Immature natural killer cell (primary cell): ENCODE data around the gene AZU1. TPM values are rescaled to one million over a fixed set of nuclear protein-coding genes. Genes with fewer than 3 reads are reported as not detected.

ENCODE experiments used
- DNase-seq, 3 donors: peaks; one replicate each; pipeline ENCODE4 v3.0.0; 2022; ENCODE audit warnings: mixed read lengths in 1 of 3
- H3K27ac Mint-ChIP-seq, 6 donors: one replicate each; pipeline ENCODE4 v1.8.0; 2020; ENCODE audit warnings: mixed read lengths in 6 of 6, mild to moderate bottlenecking in 5 of 6, inconsistent platforms in 4 of 6, moderate library complexity in 3 of 6
- H3K27me3 Mint-ChIP-seq, 3 donors: one replicate each; pipeline ENCODE4 v1.8.0; 2020 to 2021; ENCODE audit warnings: low read depth in 3 of 3, mild to moderate bottlenecking in 3 of 3, mixed read lengths in 3 of 3, moderate library complexity in 3 of 3, inconsistent platforms in 1 of 3
- H3K36me3 Mint-ChIP-seq, 3 donors: one replicate each; pipeline ENCODE4 v1.8.0; 2020; ENCODE audit warnings: mixed read lengths in 3 of 3, inconsistent platforms in 2 of 3, mild to moderate bottlenecking in 2 of 3
- H3K4me1 Mint-ChIP-seq, 2 donors: one replicate each; pipeline ENCODE4 v1.8.0; 2020; ENCODE audit warnings: inconsistent platforms in 2 of 2, mild to moderate bottlenecking in 2 of 2, mixed read lengths in 2 of 2, moderate library complexity in 1 of 2
- H3K4me3 Mint-ChIP-seq, 5 donors: one replicate each; pipeline ENCODE4 v1.8.0; 2020; ENCODE audit warnings: mild to moderate bottlenecking in 5 of 5, mixed read lengths in 5 of 5, inconsistent platforms in 3 of 5, moderate library complexity in 3 of 5
- H3K9me3 Mint-ChIP-seq, 6 donors: one replicate each; pipeline ENCODE4 v1.8.0; 2020; ENCODE audit warnings: mild to moderate bottlenecking in 6 of 6, mixed read lengths in 6 of 6, inconsistent platforms in 4 of 6, moderate library complexity in 3 of 6
- polyA plus RNA-seq, 3 donors: library from polyadenylated mRNA; unstranded; fragments of 300-500 nt; fragmentation: Illumina TruSeq; gene quantifications; one replicate each; pipeline ENCODE4 v1.2.3, GENCODE V29; 2021

Gene AZU1
- polyA plus RNA-seq, 3 donors from 2014 or later = not detected

DNA sequence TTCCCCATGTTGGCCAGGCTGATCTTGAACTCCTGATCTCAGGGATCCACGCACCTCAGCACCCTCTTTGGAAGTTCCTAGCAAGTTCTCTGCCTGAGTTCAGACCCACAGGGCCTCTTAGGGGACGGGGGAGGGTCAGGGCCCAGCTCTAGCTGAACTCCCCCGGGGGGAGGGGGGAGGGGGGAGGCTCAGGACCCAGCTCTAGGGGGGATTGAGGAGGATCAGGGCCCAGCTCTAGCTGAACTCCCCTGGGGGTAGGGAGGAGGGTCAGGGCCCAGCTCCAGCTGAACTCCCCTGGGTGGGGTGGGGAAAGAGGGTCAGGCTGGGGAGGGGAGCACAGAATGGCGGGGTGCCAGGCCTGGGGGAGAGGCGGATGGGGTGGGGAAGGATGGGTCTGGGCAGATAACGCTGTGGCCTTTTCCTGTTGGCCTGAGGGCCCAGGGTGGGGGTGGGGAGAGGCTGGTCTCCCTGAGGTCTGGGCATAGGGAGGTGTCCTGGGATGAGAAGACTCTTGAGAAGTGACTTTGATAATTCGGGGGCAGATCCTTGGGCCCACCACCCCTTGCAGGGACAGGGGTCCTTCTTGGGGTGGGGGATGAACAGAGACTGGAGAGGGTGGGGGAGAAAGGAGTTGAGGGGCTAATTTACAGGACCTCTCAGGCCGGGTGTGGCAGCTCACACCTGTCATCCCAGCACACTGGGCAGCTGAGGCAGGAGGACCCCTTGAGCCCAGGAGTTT, 35.9 kb upstream of the AZU1 start:
- DNase-seq = no peak
- no peak overlapping the region for H3K27ac Mint-ChIP-seq
- H3K4me1 Mint-ChIP-seq = peaks cover 2 to 3% of the 10 kb centered on the region in 2 donors
- H3K36me3 Mint-ChIP-seq = no peaks in the 10 kb centered on the region
- H3K9me3 Mint-ChIP-seq = no peaks in the 10 kb centered on the region
- no peak overlapping the region for H3K4me3 Mint-ChIP-seq
- peaks cover 0 to 6% (median 6%) of the 10 kb centered on the region in 3 donors for H3K27me3 Mint-ChIP-seq

DNA sequence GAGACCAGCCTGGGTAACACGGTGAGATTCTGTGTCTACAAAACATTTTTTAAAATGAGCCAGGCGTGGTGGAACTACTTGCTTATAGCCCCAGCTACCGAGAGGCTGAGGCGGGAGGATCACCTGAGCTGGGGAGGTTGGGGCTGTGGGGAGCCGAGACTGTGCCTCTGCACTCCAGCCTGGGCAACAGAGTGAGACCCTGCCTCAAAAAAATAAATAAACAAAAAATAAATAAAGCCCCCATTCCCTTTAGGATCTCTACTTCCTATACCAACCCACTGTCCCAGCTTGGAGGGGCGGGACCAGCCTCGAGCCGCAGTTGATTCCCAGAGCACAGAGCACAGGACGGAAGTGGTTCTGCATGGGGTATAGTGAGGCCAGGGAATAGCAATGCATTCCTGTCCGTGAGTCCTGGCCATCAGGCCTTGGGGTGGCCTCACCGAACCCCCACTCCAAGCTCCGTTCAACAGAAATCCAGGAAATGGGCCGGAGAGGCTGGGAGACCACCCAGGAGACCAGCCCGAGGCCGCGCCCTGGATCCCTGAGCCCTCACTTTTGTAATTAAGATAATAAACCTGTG, 35.2 kb upstream of the AZU1 start:
- Mint-ChIP-seq H3K9me3 (no peaks in the 10 kb centered on the region), H3K4me3 (no peak overlapping the region), H3K4me1 (peaks cover 4 to 6% of the 10 kb centered on the region in 2 donors), H3K27me3 (peaks cover 3 to 12% (median 9%) of the 10 kb centered on the region in 3 donors), H3K27ac (no peak overlapping the region), H3K36me3 (no peaks in the 10 kb centered on the region)
- no peak for DNase-seq

DNA sequence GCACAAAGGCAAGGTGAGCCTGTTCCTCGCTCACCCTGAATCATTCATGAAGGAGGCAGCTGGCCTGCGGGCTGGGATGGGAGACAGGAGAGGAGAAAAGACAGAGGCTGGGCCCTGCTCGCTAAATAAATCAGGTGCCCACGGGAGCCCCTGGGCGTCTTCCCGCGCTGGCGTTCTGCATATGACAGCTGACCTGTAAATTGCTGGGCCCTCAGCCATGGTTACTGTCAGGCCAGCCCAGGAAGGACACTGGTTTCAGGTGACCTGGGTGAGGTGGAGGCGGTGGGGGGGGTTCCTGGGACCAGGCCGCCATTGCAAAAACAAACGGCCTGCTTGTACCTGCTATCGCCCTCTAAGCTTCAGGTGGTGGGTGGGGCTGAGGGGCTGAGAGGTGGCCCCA, 33.8 kb upstream of the AZU1 start:
- Mint-ChIP-seq H3K36me3 (no peaks in the 10 kb centered on the region), H3K4me3 (peak overlapping the region in 1 of 5 donors; percentile 29), H3K27me3 (peaks cover 5 to 17% (median 14%) of the 10 kb centered on the region in 3 donors), H3K27ac (no peak overlapping the region), H3K9me3 (no peaks in the 10 kb centered on the region), H3K4me1 (peaks cover 7 to 9% of the 10 kb centered on the region in 2 donors)
- DNase-seq = no peak

DNA sequence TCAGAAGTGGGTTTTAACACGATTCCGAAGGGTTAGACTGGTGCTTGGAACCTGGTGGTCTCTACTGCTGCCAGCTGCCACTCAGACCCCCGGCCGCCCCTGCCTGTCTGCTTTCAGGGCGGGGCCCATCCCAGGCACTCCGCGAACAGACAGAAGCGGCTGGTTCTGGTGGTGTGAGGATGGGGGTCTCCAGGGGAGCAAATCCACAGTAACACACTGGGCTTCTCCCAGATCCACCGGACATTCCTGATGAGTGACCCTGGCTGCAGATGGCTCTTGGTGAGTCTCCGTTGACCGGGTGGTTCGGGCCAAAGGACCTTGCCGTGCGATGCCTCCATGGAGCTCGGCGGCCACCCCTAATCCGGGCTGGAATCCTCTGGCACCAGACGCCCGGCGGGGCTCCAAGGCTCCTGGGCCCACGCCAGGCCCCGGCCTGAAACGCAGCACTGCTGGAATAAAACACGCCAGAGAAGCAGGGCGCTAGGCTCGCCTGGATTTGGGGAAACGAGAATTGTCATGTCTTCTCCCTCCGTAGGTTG, 32.5 kb upstream of the AZU1 start:
- Mint-ChIP-seq H3K4me1 (peaks cover 20 to 22% of the 10 kb centered on the region in 2 donors), H3K27ac (no peak overlapping the region), H3K9me3 (no peaks in the 10 kb centered on the region), H3K4me3 (no peak overlapping the region), H3K36me3 (no peaks in the 10 kb centered on the region), H3K27me3 (peaks cover 10 to 23% (median 17%) of the 10 kb centered on the region in 3 donors)
- DNase-seq = no peak

DNA sequence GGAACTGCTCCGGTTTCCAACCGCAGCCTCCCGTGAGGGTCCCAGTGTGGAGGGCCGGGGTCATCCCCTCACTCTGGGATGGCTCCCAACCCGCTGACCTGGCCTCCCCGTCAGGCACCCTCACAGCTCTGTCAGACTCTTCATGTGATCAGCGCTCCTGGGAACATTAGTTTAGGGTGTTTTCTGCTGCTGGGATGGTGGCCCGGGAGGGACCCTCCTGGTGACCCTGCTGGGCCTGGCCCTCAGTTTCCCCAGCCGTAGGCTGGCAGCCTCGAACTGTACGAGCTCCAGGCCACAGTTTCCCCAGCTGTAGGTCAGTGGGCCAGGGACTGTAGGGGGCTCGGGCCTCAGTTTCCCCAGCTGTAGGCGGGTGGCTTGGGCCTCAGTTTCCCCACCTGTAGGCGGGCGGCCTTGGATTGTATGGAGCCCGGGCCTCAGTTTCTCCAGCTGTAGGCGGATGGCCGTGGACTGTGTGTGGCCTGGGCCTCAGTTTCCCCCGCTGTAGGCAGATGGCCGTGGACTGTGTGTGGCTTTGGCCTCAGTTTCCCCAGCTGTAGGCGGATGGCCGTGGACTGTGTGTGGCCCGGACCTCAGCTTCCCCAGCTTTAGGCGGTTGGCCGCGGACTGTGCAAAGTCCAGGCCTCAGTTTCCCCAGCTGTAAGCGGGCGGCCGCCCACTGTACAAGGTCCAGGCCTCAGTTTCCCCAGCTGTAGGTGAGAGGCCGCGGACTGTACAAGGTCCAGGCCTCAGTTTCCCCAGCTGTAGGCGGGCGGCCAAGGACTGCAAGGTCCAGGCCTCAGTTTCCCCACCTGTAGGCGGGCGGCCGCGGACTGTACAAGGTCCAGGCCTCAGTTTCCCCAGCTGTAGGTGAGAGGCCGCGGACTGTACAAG, 31.7 kb upstream of the AZU1 start:
- peak overlapping the region in 1 of 5 donors; percentile 17 for H3K4me3 Mint-ChIP-seq
- no peaks in the 10 kb centered on the region for H3K9me3 Mint-ChIP-seq

DNA sequence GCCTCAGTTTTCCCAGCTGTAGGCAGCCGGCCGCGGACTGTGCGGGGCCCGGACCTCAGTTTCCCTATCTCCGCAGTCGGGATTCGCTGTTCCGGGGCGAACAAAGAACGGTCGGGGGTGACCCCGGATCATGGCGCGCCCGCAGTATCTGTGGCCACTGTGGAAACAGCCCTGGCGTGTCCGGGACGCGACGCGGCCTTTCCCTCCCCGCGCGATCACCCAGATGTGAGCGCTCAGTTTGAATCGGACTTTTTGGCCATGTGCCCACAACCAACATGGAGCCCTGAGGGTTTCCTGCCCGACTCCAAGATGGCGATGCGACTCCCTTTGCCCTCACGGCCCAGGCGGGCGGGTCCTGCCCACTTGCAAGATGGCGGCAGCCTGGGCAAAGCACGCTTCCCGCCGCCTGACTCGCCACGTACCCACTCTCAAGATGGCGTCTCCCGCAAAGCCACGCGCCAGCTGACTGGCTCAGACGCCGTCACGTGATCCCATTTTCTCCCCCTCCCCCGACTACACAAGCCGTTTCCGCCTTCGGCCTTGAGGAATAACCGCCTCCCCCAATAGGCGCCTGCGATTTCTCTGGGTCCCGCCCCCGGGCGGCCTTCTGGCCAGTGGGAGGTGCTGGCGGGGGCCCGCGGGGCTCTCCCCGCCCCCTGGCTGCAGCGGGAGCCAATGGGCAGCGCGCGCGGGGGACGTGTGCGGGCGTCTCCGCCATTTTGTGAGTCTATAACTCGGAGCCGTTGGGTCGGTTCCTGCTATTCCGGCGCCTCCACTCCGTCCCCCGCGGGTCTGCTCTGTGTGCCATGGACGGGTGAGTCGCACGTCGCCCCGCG, 30.7 kb upstream of the AZU1 start, which contains the start of gene PTBP1:
Gene PTBP1, plus strand, starts transcription at position 761 of the 836 bp plus-strand sequence. Its CDS starts 46 bp downstream, at position 807.
- Mint-ChIP-seq H3K4me3 (peak within 1 kb of the TSS; percentile 91 to 97 (median 95)), H3K9me3 (no peaks in the 10 kb centered on the region), H3K4me1 (peaks cover 34 to 39% of the 10 kb centered on the region in 2 donors), H3K27me3 (peaks cover 10 to 26% (median 25%) of the 10 kb centered on the region in 3 donors), H3K36me3 (peaks cover 0 to 3% (median 0%) of the 10 kb centered on the region in 3 donors), H3K27ac (peak within 1 kb of the TSS; percentile 79 to 93 (median 90))
- peak; percentile 100 for DNase-seq

More for the DNA sequence above, 31.7 kb upstream of the AZU1 start:
- Mint-ChIP-seq H3K27me3 (peaks cover 10 to 23% (median 22%) of the 10 kb centered on the region in 3 donors), H3K36me3 (peaks cover 0 to 3% (median 0%) of the 10 kb centered on the region in 3 donors), H3K4me1 (peaks cover 26 to 29% of the 10 kb centered on the region in 2 donors), H3K27ac (no peak overlapping the region)
- DNase-seq = no peak

DNA sequence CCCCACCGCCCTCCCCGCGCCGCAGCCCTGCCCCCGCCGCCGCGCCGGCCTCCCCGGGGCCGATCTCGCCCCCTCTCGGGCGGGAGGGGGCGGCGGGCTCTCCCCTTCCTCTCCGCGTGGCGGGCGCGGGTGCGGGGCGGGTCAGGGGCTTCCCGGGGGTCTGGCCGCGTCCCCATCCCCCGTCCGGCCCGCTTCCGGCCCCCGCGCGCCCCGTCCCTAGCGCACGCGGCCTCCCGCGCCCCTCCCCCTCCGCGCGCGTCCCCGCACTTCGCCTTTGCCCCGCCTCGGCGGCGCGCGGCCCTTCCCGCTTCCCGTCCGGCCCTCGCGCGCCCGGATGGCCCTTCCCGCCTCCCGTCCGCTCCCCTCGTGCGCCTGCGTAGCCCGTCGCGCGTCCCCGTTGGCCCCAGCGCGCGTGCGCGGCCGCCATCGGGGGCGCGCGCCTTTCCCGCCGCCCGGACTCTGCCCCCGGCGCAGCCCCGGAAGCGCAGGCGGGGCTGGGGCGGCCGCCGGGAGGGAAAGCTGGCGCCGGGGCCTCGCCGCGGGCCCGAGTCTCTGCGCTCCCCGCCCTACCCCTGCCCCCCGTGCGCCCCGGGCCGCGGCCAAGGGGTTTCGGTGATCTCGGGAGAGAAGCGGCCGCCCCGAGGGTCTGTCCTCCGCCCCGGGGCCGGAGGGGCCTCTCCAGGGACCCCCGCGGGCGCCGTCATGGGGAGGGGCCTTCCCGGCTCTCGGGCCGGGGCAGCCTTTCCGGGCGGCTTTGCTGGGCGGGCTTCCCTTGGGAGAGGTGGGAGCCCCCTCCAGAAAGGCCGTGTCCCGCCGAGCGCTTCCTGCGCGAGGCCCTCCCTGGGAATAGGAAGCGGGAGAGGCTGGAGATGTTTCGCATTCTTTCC, 29.9 kb upstream of the AZU1 start:
- H3K27me3 Mint-ChIP-seq = peaks cover 15 to 28% (median 27%) of the 10 kb centered on the region in 3 donors
- H3K36me3 Mint-ChIP-seq = peaks cover 0 to 3% (median 0%) of the 10 kb centered on the region in 3 donors
- H3K9me3 Mint-ChIP-seq = no peaks in the 10 kb centered on the region
- H3K27ac Mint-ChIP-seq = peak overlapping the region; percentile 79 to 93 (median 84)
- peak overlapping the region; percentile 90 to 95 (median 92) for H3K4me3 Mint-ChIP-seq
- H3K4me1 Mint-ChIP-seq = peaks cover 43 to 47% of the 10 kb centered on the region in 2 donors
- DNase-seq = peak; percentile 87 to 92 (median 91)

DNA sequence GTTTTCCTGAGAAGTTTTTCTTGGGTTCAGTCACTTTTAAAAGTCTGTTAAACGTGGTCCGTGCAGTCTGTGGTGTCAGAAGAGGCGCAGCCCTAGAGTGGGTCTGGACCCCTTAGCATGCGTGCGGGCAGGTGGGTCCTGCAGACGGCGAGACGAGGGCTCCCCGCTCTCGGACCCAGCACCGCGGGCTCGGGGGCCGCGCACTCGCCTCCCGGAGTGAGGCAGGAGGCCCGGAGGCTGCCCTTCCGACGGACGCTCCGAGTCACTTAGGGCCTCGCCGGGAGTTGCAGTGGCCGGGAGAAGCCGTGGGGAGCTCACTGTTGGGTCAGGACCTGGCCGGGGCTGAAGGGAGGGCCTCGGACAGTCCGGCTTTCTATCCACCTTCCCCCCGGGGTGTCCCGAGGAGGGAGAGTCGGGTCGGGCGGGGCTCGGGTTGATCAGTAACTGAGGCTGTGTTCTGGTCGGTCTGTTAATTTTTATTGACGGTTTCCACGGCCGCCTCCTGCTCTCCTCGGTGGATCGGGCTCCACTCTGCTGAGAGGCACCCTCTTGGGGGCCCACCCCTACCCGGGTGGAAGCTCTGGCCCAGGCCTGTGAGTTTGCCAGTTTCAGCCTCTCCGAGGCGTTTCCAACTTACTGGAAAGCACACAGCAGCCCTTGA, 29.1 kb upstream of the AZU1 start:
- Mint-ChIP-seq H3K9me3 (no peaks in the 10 kb centered on the region), H3K4me1 (peaks cover 46 to 54% of the 10 kb centered on the region in 2 donors), H3K4me3 (peak overlapping the region; percentile 88 to 92 (median 89)), H3K27ac (peak overlapping the region; percentile 79 to 93 (median 90)), H3K36me3 (peaks cover 0 to 4% (median 0%) of the 10 kb centered on the region in 3 donors), H3K27me3 (peaks cover 17 to 29% (median 29%) of the 10 kb centered on the region in 3 donors)
- no peak for DNase-seq

DNA sequence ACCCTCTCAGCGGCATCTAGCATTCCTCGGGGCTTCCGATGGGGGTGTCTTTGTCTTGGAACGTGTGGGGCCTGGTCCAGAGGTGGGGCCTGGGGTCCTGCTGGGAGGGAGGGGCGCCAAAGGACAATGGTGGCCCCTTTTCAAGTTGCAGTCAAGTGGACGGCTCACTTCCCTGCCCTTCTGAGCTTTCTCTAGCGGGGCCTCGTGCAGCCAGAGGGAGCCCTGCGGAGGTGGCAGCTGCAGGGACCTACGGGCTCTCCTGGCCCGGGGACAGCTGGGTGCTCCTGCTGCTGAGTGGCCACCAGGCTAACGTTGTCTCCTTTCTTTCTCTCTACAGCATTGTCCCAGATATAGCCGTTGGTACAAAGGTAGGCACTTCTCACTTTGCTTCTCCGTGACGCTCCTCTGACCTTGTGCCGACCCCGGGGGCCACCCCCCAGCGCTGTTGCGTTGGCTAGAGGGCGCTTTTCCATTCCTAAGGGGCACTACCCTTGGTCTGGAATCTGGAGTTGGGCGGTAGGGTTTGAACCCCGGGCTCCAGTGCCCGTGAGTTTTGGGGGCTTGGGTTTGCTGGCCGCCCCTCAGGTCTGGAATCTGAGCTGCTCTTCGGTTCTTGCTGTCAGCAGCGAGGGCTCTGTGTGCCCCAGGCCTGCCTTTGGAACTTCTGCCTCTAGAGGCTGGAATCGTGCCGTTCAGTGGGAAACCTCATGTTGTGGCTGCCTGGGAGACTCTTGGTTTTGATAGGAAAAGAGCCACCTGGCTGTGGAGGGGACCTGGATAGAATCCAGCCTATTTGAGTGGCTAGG, 28.4 kb upstream of the AZU1 start:
- Mint-ChIP-seq H3K4me3 (peak overlapping the region; percentile 85 to 92 (median 89)), H3K36me3 (peaks cover 0 to 7% (median 0%) of the 10 kb centered on the region in 3 donors), H3K4me1 (peaks cover 47 to 57% of the 10 kb centered on the region in 2 donors), H3K27me3 (peaks cover 22 to 32% (median 30%) of the 10 kb centered on the region in 3 donors), H3K27ac (peak overlapping the region; percentile 79 to 92 (median 86)), H3K9me3 (no peaks in the 10 kb centered on the region)
- DNase-seq = no peak

DNA sequence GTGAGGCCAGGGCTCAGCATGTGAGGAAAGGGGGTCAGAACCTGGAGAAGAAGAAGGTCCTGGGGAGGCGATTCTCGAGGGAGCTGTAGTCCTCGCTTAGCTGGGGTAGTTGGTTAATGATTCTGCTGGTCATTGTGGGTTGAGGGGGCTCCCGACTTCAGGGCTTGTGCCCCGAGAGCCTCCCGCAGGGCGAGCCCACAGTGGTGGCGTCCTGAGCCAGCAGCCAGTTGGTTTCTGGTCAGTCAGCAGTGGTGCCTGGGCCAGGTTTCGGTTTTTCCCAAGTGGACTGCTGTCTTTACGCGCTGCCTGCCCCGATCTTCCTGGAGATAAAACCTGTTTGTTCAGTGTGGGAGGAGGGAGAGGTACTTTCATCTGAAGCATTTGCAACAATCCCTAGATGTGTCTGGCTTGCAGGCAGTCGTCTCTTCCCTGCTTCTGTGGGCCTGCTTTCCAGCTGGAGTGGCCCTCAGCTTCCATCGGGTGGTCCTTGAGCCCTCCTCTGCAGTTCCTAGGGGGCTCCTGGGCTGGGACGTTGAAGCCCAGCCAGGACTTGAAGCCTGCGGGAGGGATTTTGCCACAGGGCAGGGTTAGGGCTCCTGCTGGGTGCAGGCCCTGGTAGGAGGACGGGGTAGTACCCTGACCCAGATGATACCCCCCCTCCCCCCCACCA, 27.1 kb upstream of the AZU1 start:
- H3K36me3 Mint-ChIP-seq = peaks cover 0 to 7% (median 0%) of the 10 kb centered on the region in 3 donors
- no peak for DNase-seq
- H3K27me3 Mint-ChIP-seq = peaks cover 24 to 32% (median 32%) of the 10 kb centered on the region in 3 donors
- peak overlapping the region; percentile 63 to 89 (median 66) for H3K4me3 Mint-ChIP-seq
- no peaks in the 10 kb centered on the region for H3K9me3 Mint-ChIP-seq
- H3K27ac Mint-ChIP-seq = peak overlapping the region; percentile 79 to 89 (median 85)
- peaks cover 49 to 57% of the 10 kb centered on the region in 2 donors for H3K4me1 Mint-ChIP-seq
